Tibial nerve (tissue), 3 donors: ENCODE measurements around the gene FOXO4.

ENCODE experiments used
- POLR2A ChIP-seq, 2 donors: fragments of 450-650 bp; IDR thresholded peaks; one replicate each; pipeline ENCODE4 v1.6.1; 2017; ENCODE audit warnings: antibody characterized with exemption in 2 of 2, mild to moderate bottlenecking in 2 of 2, moderate library complexity in 2 of 2
- TF ChIP-seq, protein P1 (sequence below), 5 experiments: fragments of 200-600 bp in 3 of 5; fragments of 450-650 bp in 2 of 5; sonication (generic) in 3 of 5; IDR thresholded peaks; one replicate each; pipeline ENCODE4 v1.5.1; 2016 to 2019; ENCODE audit warnings: antibody characterized with exemption in 5 of 5, mild to moderate bottlenecking in 3 of 5, moderate library complexity in 2 of 5

DNA sequence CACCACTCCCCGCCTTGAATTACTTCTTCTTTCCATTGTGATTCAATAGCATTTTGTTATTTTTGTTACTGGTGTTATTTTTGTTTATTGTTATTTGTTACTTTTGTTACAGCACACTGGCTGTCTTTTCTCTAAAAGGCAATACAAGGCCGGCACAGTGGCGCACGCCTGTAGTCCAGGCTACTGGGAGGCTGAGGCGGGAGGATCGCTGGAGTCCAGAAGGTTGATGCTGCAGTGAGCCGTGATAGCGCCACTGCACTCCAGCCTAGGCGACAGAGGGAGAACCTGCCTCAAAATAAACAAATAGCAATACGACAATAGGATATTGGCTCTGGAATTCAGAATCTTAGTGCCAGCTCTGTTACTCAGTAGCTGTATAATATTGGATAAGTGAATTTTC, 21.7 kb downstream of the FOXO4 start:
- TF ChIP-seq POLR2A (IDR thresholded peaks at IDR 0.05) = no peak
- TF ChIP-seq, protein P1, sequence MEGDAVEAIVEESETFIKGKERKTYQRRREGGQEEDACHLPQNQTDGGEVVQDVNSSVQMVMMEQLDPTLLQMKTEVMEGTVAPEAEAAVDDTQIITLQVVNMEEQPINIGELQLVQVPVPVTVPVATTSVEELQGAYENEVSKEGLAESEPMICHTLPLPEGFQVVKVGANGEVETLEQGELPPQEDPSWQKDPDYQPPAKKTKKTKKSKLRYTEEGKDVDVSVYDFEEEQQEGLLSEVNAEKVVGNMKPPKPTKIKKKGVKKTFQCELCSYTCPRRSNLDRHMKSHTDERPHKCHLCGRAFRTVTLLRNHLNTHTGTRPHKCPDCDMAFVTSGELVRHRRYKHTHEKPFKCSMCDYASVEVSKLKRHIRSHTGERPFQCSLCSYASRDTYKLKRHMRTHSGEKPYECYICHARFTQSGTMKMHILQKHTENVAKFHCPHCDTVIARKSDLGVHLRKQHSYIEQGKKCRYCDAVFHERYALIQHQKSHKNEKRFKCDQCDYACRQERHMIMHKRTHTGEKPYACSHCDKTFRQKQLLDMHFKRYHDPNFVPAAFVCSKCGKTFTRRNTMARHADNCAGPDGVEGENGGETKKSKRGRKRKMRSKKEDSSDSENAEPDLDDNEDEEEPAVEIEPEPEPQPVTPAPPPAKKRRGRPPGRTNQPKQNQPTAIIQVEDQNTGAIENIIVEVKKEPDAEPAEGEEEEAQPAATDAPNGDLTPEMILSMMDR (IDR thresholded peaks at IDR 0.05) = no peak
